SH-SY5Y (cell line): ENCODE data around the gene ILK.

Experiments
- GATA2 ChIP-seq: IDR thresholded peaks from 2 replicates; pipeline ENCODE4 v1.6.1; 2011; ENCODE audit warnings: mild to moderate bottlenecking, low read depth, low read length
- GATA3 ChIP-seq: IDR thresholded peaks from 2 replicates; pipeline ENCODE4 v1.6.1; 2011; ENCODE audit warnings: low read depth, mild to moderate bottlenecking, low read length, moderate library complexity

DNA sequence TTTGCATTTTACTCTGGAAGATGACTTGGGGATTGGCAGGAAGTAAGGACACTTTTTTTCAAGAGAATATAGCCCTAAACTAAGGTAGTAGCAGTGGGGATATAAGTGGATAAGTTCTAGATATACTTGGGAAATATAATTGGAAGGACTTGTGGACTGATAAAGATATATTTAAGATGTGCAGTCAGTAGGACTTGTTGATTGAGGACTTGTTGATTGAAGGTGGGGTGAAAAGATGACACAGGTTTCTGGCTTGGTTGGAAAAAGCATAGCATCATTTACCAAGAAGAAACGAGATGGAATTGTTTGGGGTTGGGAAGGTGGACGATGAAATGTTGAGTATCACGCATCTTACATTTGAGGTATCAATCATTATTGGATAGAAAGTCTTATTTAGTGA, 9.9 kb downstream of the ILK start:
- TF ChIP-seq GATA2 (no peak), GATA3 (no peak)
